ENCODE results near the gene CENPO.

GRCh38 chr2:24858996-24859395, 65.8 kb downstream of the CENPO start:
- no peak for TF ChIP-seq CTCF (conservative IDR thresholded peaks at IDR 0.05; ENCODE audit: low read length)
- no peak for TF ChIP-seq EZH2phosphoT487 (IDR thresholded peaks at IDR 0.05; ENCODE audit: borderline replicate concordance, low read depth, low read length)
